ENCODE data around the gene LRCH4.

- TF ChIP-seq EZH2 (IDR thresholded peaks at IDR 0.05), result no peak
- no peak for TF ChIP-seq POLR2AphosphoS5 (IDR thresholded peaks at IDR 0.05; ENCODE audit: borderline replicate concordance, low read depth, low read length)
- no peak for TF ChIP-seq FOXP2 (optimal IDR thresholded peaks at IDR 0.05; ENCODE audit: control extremely low read depth, extremely low read length, insufficient read depth)
Measured at GRCh38 chr7:100572281-100572948, 13.5 kb downstream of the LRCH4 start.

Measured in SK-N-MC (cell line).